D721Med (cell line): ENCODE results near the gene MTG2.
A peak's percentile ranks its signal among the peaks of the same experiment; 100 is the strongest.

Source experiments
- DNase-seq: peaks from one replicate; pipeline ENCODE4 v3.0.0; 2011; ENCODE audit warnings: low spot score; ENCODE audit not compliant: insufficient read length
- FAIRE-seq: peaks from 2 replicates; lab custom pipeline; 2011; peaks lifted over from hg19 to GRCh38; lab: Jason Lieb, UNC
- CTCF ChIP-seq: IDR thresholded peaks from 2 replicates; pipeline ENCODE4 v1.5.1; 2012; ENCODE audit warnings: mild to moderate bottlenecking, control low read depth; ENCODE audit not compliant: insufficient read depth; ENCODE audit errors: missing control alignments

Gene MTG2

GRCh38 chr20:62219101-62219991 lies 36.5 kb downstream of the MTG2 start:
- no peak for FAIRE-seq
- TF ChIP-seq CTCF: no peak
- DNase-seq: no peak

GRCh38 chr20:62219992-62220665 lies 37.3 kb downstream of the MTG2 start, which contains the start of gene HRH3:
HRH3 (minus strand) TSS chr20:62220278; CDS start chr20:62219970, 308 bp downstream.
- FAIRE-seq (no peak), DNase-seq (peak; percentile 79)
- TF ChIP-seq CTCF: no peak

GRCh38 chr20:62220666-62221568 lies 38.1 kb downstream of the MTG2 start:
- no peak for FAIRE-seq
- no peak for TF ChIP-seq CTCF
- DNase-seq: no peak

- FAIRE-seq: no peak
- no peak for TF ChIP-seq CTCF
- DNase-seq: no peak
These were observed 39.5 kb downstream of the MTG2 start for GRCh38 chr20:62222266-62222850.

GRCh38 chr20:62222972-62223371 lies 40.1 kb downstream of the MTG2 start:
- TF ChIP-seq CTCF: no peak
- DNase-seq: no peak
- no peak for FAIRE-seq

GRCh38 chr20:62223571-62223970 lies 40.7 kb downstream of the MTG2 start:
- TF ChIP-seq CTCF: no peak
- DNase-seq (no peak), FAIRE-seq (no peak)
